K562 (cell line): ENCODE measurements around the gene BCAP31. TPM values are rescaled to one million over a fixed set of nuclear protein-coding genes. Genes with fewer than 3 reads are reported as not detected.

Source experiments
- ATAC-seq: fragments of 200-7000 bp; cut with Tn5 transposase; 3 replicates; pipeline ENCODE4 v1.9.1; 2020; ENCODE audit warnings: moderate library complexity
- BruUV-seq: library from RNA; stranded (reverse); fragments of 400-500 nt; replicated peaks from 2 replicates; lab custom pipeline; 2021; lab: Mats Ljungman, UMichigan
- CTCF ChIA-PET: fragments of 300-600 bp; formaldehyde crosslinking; extraction: SDS; loops from one replicate; lab custom pipeline; 2021; ENCODE audit warnings: low intra/inter-chr PET ratio; lab: Yijun Ruan, JAX
- POLR2A ChIA-PET: fragments of 300-600, 350-650 bp; sonication (Branson Sonifier 250); formaldehyde crosslinking; extraction: SDS; loops from one replicate; lab custom pipeline; 2021; ENCODE audit warnings: antibody characterized with exemption, inconsistent platforms; lab: Yijun Ruan, JAX
- DNase-seq, 4 experiments: peaks; one replicate each; pipeline versions ENCODE4 v3.0.0 to v3.0.0-alpha.2; 2011 to 2018; ENCODE audit warnings: low spot score in 3 of 4, mixed read lengths in 3 of 4; ENCODE audit errors: extremely low read depth in 1 of 4
- FAIRE-seq: peaks from 2 replicates; lab custom pipeline; 2011; peaks lifted over from hg19 to GRCh38; lab: Jason Lieb, UNC
- H2AFZ ChIP-seq: 2 replicates; pipeline ENCODE4 v1.6.0; 2011; ENCODE audit warnings: low read depth, low read length, control low read depth, inconsistent platforms
- H3K27ac ChIP-seq: fragments of 200-600 bp; 3 replicates; pipeline ENCODE4 v1.8.0; 2011; ENCODE audit warnings: low read depth, mild to moderate bottlenecking, control low read depth, inconsistent platforms, low read length, moderate library complexity, mixed read lengths; ENCODE audit errors: extremely low read depth
- H3K27me3 ChIP-seq, 2 experiments: fragments of 300-600 bp in 1 of 2; 2 replicates in 1 of 2; 3 replicates in 1 of 2; pipeline versions ENCODE4 v1.6.0 to v1.8.0; 2011; ENCODE audit warnings: inconsistent platforms in 2 of 2, low read length in 2 of 2, mild to moderate bottlenecking in 1 of 2, mixed read lengths in 1 of 2, moderate library complexity in 1 of 2; ENCODE audit not compliant: control insufficient read depth in 2 of 2, insufficient read depth in 2 of 2
- H3K36me3 ChIP-seq: fragments of 300-600 bp; 3 replicates; pipeline ENCODE4 v1.8.0; 2011; ENCODE audit warnings: mild to moderate bottlenecking, low read length, inconsistent platforms; ENCODE audit not compliant: control insufficient read depth, insufficient read depth
- H3K4me1 ChIP-seq, 2 experiments: fragments of 200-600 bp in 1 of 2; replicated peaks in 1 of 2; 2 replicates in 1 of 2; 3 replicates in 1 of 2; pipeline versions ENCODE4 v1.5.1 to v1.8.0; 2011; ENCODE audit warnings: inconsistent platforms in 2 of 2, low read length in 2 of 2, mild to moderate bottlenecking in 1 of 2, mixed read lengths in 1 of 2, moderate library complexity in 1 of 2; ENCODE audit not compliant: control insufficient read depth in 2 of 2, insufficient read depth in 2 of 2
- H3K4me2 ChIP-seq: 2 replicates; pipeline ENCODE4 v1.6.1; 2011; ENCODE audit warnings: low read length, control low read depth, inconsistent platforms, mixed read lengths; ENCODE audit not compliant: insufficient read depth
- H3K4me3 ChIP-seq: fragments of 200-600 bp; sonication (generic), shearing (Covaris generic); 2 replicates; pipeline ENCODE4 v1.5.1; 2016; ENCODE audit warnings: control low read depth, inconsistent platforms
- H3K79me2 ChIP-seq: fragments of 200-600 bp; 3 replicates; pipeline ENCODE4 v1.8.0; 2011; ENCODE audit warnings: low read length, inconsistent platforms; ENCODE audit not compliant: control insufficient read depth, insufficient read depth
- H3K9ac ChIP-seq, 2 experiments: 2 replicates each; pipeline versions ENCODE4 v1.6.0 to v1.6.1; 2011; ENCODE audit warnings: low read depth in 2 of 2, low read length in 2 of 2, control low read depth in 1 of 2, inconsistent platforms in 1 of 2, mild to moderate bottlenecking in 1 of 2, mixed read lengths in 1 of 2; ENCODE audit not compliant: insufficient read depth in 1 of 2
- H3K9me1 ChIP-seq: one replicate; pipeline ENCODE4 v1.6.0; 2011; ENCODE audit warnings: inconsistent platforms, mild to moderate bottlenecking, low read length, moderate library complexity; ENCODE audit not compliant: control insufficient read depth, insufficient read depth
- H3K9me3 ChIP-seq: replicated peaks from 2 replicates; pipeline ENCODE4 v1.5.1; 2011; ENCODE audit warnings: low read depth, low read length, inconsistent platforms; ENCODE audit not compliant: control insufficient read depth, insufficient read depth
- H4K20me1 ChIP-seq: replicated peaks from 2 replicates; pipeline ENCODE4 v1.6.1; 2011; ENCODE audit warnings: low read length, inconsistent platforms, mixed read lengths; ENCODE audit not compliant: control insufficient read depth, insufficient read depth
- CBX3 ChIP-seq, 2 experiments: IDR thresholded peaks; 1 replicate in 1 of 2; 2 replicates in 1 of 2; pipeline ENCODE4 v1.6.1; 2012; ENCODE audit warnings: inconsistent platforms in 2 of 2, low read length in 2 of 2, borderline replicate concordance in 1 of 2, control low read depth in 1 of 2
- CREB1 ChIP-seq, 2 experiments: sonication (generic) in 1 of 2; formaldehyde crosslinking in 1 of 2; IDR thresholded peaks; 2 replicates each; pipeline versions ENCODE4 v1.6.1 to v1.8.0; 2012 to 2022; ENCODE audit warnings: inconsistent platforms in 1 of 2, mild to moderate bottlenecking in 1 of 2, missing genetic modification reagents in 1 of 2, moderate library complexity in 1 of 2
- EGR1 ChIP-seq: fragments of 450-650 bp; conservative IDR thresholded peaks from 2 replicates; pipeline ENCODE4 v1.6.1; 2017; ENCODE audit warnings: mild to moderate bottlenecking
- FIP1L1 ChIP-seq: fragments of 200-400 bp; formaldehyde crosslinking; IDR thresholded peaks from 2 replicates; pipeline ENCODE4 v1.6.1; 2018; ENCODE audit warnings: mild to moderate bottlenecking, low read depth, low read length; ENCODE audit not compliant: poor library complexity, severe bottlenecking
- HEY1 ChIP-seq: fragments of 250-450 bp; sonication (Bioruptor Pico); IDR thresholded peaks from 2 replicates; pipeline ENCODE4 v1.5.0; 2020; ENCODE audit warnings: mild to moderate bottlenecking, moderate library complexity, borderline replicate concordance
- KLF13 ChIP-seq: fragments of 450-650 bp; IDR thresholded peaks from 2 replicates; pipeline ENCODE4 v1.6.1; 2016; ENCODE audit warnings: missing genetic modification characterization, low read depth, mild to moderate bottlenecking, missing compliant biosample characterization, moderate library complexity, borderline replicate concordance
- MBD1 ChIP-seq: fragments of 250-450 bp; sonication (Bioruptor Pico); IDR thresholded peaks from 2 replicates; pipeline ENCODE4 v1.8.0; 2022; ENCODE audit warnings: inconsistent platforms
- RB1 ChIP-seq: fragments of 450-650 bp; IDR thresholded peaks from 2 replicates; pipeline ENCODE4 v1.6.1; 2017; ENCODE audit warnings: low read depth, mild to moderate bottlenecking
- SMAD2 ChIP-seq: fragments of 150-350 bp; IDR thresholded peaks from 2 replicates; pipeline ENCODE4 v1.6.1; 2014; ENCODE audit warnings: low read depth, mild to moderate bottlenecking, low read length
- SREBF2 ChIP-seq: sonication (generic); formaldehyde crosslinking; IDR thresholded peaks from 2 replicates; pipeline ENCODE4 v1.4.0; 2020; ENCODE audit warnings: mild to moderate bottlenecking, missing genetic modification reagents
- TFE3 ChIP-seq: fragments of 450-650 bp; formaldehyde crosslinking; IDR thresholded peaks from 2 replicates; pipeline ENCODE4 v1.4.0; 2020; ENCODE audit warnings: mild to moderate bottlenecking, mixed read lengths
- ZBTB33 ChIP-seq: sonication (generic); formaldehyde crosslinking; IDR thresholded peaks from 2 replicates; pipeline ENCODE4 v1.8.1; 2023; ENCODE audit warnings: mild to moderate bottlenecking, missing genetic modification reagents
- ZFP30 ChIP-seq: fragments of 250-450 bp; sonication (Bioruptor Pico); IDR thresholded peaks from 2 replicates; pipeline ENCODE4 v1.8.0; 2022; ENCODE audit warnings: moderate library complexity, mild to moderate bottlenecking, inconsistent platforms, borderline replicate concordance
- WGBS: fragments of 100-300 bp; shearing (Covaris generic); methylation state at CpG from one replicate; pipeline ENCODE4 v1.1.6; 2016; ENCODE audit warnings: low coverage, mixed read lengths; ENCODE audit not compliant: insufficient coverage; ENCODE audit errors: missing lambda C conversion rate; 5-methylcytosine and 5-hydroxymethylcytosine counted together
- in situ Hi-C: fragments of 300-500 bp; cut with MboI; formaldehyde crosslinking; loops from 4 replicates; pipeline ENCODE4 v1.15.0; 2018; ENCODE audit warnings: inconsistent platforms, mixed read lengths
- intact Hi-C: fragments of 100-400 bp; cut with micrococcal nuclease; formaldehyde crosslinking; loops from 2 replicates; pipeline ENCODE4 v1.14.2; 2022
- polyA plus RNA-seq, 8 experiments: library from polyadenylated mRNA; depleted of rRNA in 4 of 8; stranded (reverse) in 5 of 8; unstranded in 3 of 8; fragments of >200 nt; fragmentation: Nextera tagmentation in 2 of 8; fragmentation: Illumina TruSeq in 1 of 8; extraction: Ambion mirVana in 2 of 8; extraction: Trizol in 1 of 8; gene quantifications; 2 replicates each; pipeline versions ENCODE4 v1.2.1 to v1.2.3, GENCODE V29; 2011 to 2014; ENCODE audit warnings: inconsistent platforms in 1 of 8, missing spikeins in 1 of 8
- total RNA-seq, 7 experiments: library from RNA; depleted of rRNA in 6 of 7; stranded (reverse); fragments of >200 nt in 6 of 7; fragmentation: Illumina TruSeq in 2 of 7; extraction: Trizol in 2 of 7; gene quantifications; 2 replicates each; pipeline versions ENCODE4 v1.2.1 to v1.2.3, GENCODE V29; 2011 to 2021; ENCODE audit warnings: low replicate concordance in 1 of 7
- TF ChIP-seq, protein P1 (sequence below): fragments of 200-800 bp; sonication (Bioruptor generic); IDR thresholded peaks from 2 replicates; pipeline ENCODE4 v1.6.1; 2017; ENCODE audit warnings: missing genetic modification characterization, missing compliant biosample characterization

The BCAP31 gene
- total and polyA plus RNA-seq, 9 of the 15 experiments (the other 6 are each of a cell fraction or from before 2014, with no cell fraction given) = 156 to 683 (median 188) TPM

DNA sequence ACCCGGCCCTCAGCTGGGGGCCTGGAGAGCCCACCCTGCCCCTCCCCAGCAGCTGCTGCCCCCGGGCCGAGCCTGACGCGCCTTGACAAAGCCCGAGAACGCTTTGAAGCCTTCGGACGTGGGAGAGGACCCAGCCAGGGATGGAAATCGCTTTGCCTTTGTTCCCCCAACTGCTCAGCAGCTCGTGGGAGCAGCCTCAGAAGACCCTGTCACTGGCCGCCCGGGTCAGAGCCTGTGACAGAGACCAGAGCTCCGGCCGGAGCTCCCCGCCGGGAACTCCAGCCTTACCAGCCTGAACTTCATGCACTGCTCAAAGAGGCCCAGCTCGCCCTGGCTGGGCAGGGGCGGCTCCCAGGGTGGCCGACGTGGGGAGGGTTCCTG is 39.0 kb downstream of the BCAP31 start:
- no peak overlapping the region; a peak in 1 of 4 replicates for H3K9ac ChIP-seq
- H3K27me3 ChIP-seq = no peaks in the 10 kb centered on the region
- H4K20me1 ChIP-seq = peaks cover 5% of the 10 kb centered on the region
- H3K4me3 ChIP-seq = no peak overlapping the region
- FAIRE-seq = no peak
- in situ Hi-C loops = no loop called here
- no peak overlapping the region for H3K4me2 ChIP-seq
- no peak for ATAC-seq
- intact Hi-C loops = no loop called here
- H3K9me3 ChIP-seq = peaks cover 3% of the 10 kb centered on the region; the same call in 1 of the 2 replicates
- H3K36me3 ChIP-seq = peaks cover 5% of the 10 kb centered on the region; the same call in 1 of the 3 replicates
- BruUV-seq = no TSS peak
- H3K4me1 ChIP-seq = peaks cover 15 to 42% of the 10 kb centered on the region in 2 experiments; a peak in 4 of 5 replicates
- POLR2A ChIA-PET = interaction anchor here (0.6 to 1.2 kb wide), 3 partner anchors 46 to 107 kb away, joined by 3 read pairs; no protein-coding TSS in a partner anchor
- CTCF ChIA-PET = no interaction called here
- H3K27ac ChIP-seq = no peak overlapping the region
- no peak overlapping the region for H2AFZ ChIP-seq
- peaks cover 17% of the 10 kb centered on the region for H3K79me2 ChIP-seq
- no peaks in the 10 kb centered on the region for H3K9me1 ChIP-seq
- WGBS = 93% methylated on average over 5 of the region's 21 CpGs
- no peak for DNase-seq
- TF ChIP-seq RB1 = no peak
- no peak for TF ChIP-seq SMAD2
- TF ChIP-seq, protein P1, sequence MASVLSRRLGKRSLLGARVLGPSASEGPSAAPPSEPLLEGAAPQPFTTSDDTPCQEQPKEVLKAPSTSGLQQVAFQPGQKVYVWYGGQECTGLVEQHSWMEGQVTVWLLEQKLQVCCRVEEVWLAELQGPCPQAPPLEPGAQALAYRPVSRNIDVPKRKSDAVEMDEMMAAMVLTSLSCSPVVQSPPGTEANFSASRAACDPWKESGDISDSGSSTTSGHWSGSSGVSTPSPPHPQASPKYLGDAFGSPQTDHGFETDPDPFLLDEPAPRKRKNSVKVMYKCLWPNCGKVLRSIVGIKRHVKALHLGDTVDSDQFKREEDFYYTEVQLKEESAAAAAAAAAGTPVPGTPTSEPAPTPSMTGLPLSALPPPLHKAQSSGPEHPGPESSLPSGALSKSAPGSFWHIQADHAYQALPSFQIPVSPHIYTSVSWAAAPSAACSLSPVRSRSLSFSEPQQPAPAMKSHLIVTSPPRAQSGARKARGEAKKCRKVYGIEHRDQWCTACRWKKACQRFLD = no peak
- no peak for TF ChIP-seq HEY1 (CRISPR knock-in tag)
- TF ChIP-seq CBX3 (IDR thresholded peaks at IDR 0.05; ENCODE audit: borderline replicate concordance in 1 of 2, low read length in 2 of 2) = no peak
- TF ChIP-seq MBD1 (CRISPR knock-in tag) = no peak
- no peak for TF ChIP-seq ZFP30
- TF ChIP-seq SREBF2 (CRISPR knock-in tag) = no peak
- TF ChIP-seq EGR1 = no peak
- no peak for TF ChIP-seq ZBTB33 (CRISPR knock-in tag)
- TF ChIP-seq FIP1L1 = no peak
- no peak for TF ChIP-seq KLF13 (tag)
- no peak for TF ChIP-seq TFE3 (CRISPR knock-in tag)
- TF ChIP-seq CREB1 (IDR thresholded peaks at IDR 0.05) = no peak
- no peak for TF ChIP-seq CREB1 (CRISPR knock-in tag; IDR thresholded peaks at IDR 0.05)
